HepG2 (cell line): Measurements from ENCODE around the gene PEX14.

ENCODE experiments used
- MAX ChIP-seq: IDR thresholded peaks from 2 replicates; pipeline ENCODE4 v1.6.1; 2012; ENCODE audit warnings: inconsistent platforms
- ZNF432 ChIP-seq: sonication (generic); formaldehyde crosslinking; IDR thresholded peaks from 2 replicates; pipeline ENCODE4 v1.5.0; 2020; ENCODE audit warnings: missing genetic modification reagents, mild to moderate bottlenecking, borderline replicate concordance
- TF ChIP-seq, protein P1 (sequence below): sonication (generic); formaldehyde crosslinking; IDR thresholded peaks from 2 replicates; pipeline ENCODE4 v1.4.0; 2020; ENCODE audit warnings: mild to moderate bottlenecking, missing genetic modification reagents
- TF ChIP-seq, protein P2 (sequence below): sonication (generic); formaldehyde crosslinking; IDR thresholded peaks from 2 replicates; pipeline ENCODE4 v1.5.1; 2020; ENCODE audit warnings: mild to moderate bottlenecking, missing genetic modification reagents, moderate library complexity
- TF ChIP-seq, protein P3 (sequence below), 2 experiments: IDR thresholded peaks; 2 replicates each; pipeline ENCODE4 v1.6.1; 2011 to 2012; ENCODE audit warnings: low read length in 2 of 2, borderline replicate concordance in 1 of 2, low read depth in 1 of 2, mild to moderate bottlenecking in 1 of 2, moderate library complexity in 1 of 2

DNA sequence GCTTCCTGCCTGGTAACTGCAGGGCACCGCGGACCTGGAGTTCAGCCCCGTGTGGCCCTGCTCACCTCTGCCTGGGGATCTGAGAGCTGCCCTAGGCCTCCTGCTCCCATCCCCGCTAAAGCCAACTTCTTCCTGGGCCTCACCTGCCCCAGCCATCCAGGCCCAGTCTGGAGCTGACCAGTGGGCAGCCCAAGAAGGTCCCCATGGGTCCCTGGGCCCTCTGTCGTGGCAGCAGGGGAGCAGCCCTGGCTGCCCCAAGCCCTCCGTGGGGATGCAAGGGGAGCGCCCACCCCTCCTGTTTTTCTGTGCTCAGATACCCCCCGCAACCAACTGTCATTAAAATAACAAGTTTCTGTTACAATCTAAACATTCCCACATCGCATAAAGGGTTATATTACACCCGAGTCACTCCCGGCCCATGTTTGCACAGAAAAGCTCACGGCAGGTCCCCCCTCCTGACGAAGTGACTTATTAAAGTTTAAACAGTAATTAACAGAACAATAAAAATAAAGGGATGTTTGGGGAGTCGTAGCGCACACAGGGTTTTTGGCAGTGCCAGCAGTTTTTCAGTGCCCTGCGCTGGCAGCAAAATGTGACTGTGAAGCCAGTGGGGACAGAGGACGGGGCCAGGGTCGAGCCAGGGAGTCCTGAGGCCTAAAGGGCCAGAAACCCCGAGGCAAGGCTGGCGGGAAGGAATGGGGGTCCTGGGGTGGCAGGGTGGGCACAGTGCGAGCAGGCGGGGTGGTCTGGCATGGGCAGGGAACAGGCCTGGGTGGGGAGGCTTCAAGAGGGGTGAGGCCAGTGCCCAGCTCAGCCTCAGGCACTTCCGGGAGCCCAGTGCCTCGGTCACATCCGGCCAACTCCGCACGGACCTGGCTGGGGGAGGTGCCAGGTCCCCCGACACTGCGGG, 200.2 kb downstream of the PEX14 start:
- no peak for TF ChIP-seq ZNF432 (CRISPR knock-in tag)
- TF ChIP-seq, protein P1, sequence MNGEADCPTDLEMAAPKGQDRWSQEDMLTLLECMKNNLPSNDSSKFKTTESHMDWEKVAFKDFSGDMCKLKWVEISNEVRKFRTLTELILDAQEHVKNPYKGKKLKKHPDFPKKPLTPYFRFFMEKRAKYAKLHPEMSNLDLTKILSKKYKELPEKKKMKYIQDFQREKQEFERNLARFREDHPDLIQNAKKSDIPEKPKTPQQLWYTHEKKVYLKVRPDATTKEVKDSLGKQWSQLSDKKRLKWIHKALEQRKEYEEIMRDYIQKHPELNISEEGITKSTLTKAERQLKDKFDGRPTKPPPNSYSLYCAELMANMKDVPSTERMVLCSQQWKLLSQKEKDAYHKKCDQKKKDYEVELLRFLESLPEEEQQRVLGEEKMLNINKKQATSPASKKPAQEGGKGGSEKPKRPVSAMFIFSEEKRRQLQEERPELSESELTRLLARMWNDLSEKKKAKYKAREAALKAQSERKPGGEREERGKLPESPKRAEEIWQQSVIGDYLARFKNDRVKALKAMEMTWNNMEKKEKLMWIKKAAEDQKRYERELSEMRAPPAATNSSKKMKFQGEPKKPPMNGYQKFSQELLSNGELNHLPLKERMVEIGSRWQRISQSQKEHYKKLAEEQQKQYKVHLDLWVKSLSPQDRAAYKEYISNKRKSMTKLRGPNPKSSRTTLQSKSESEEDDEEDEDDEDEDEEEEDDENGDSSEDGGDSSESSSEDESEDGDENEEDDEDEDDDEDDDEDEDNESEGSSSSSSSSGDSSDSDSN (CRISPR knock-in tag), result no peak
- no peak for TF ChIP-seq MAX
- TF ChIP-seq, protein P2, sequence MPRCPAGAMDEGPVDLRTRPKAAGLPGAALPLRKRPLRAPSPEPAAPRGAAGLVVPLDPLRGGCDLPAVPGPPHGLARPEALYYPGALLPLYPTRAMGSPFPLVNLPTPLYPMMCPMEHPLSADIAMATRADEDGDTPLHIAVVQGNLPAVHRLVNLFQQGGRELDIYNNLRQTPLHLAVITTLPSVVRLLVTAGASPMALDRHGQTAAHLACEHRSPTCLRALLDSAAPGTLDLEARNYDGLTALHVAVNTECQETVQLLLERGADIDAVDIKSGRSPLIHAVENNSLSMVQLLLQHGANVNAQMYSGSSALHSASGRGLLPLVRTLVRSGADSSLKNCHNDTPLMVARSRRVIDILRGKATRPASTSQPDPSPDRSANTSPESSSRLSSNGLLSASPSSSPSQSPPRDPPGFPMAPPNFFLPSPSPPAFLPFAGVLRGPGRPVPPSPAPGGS (CRISPR knock-in tag), result no peak
- TF ChIP-seq, protein P3, sequence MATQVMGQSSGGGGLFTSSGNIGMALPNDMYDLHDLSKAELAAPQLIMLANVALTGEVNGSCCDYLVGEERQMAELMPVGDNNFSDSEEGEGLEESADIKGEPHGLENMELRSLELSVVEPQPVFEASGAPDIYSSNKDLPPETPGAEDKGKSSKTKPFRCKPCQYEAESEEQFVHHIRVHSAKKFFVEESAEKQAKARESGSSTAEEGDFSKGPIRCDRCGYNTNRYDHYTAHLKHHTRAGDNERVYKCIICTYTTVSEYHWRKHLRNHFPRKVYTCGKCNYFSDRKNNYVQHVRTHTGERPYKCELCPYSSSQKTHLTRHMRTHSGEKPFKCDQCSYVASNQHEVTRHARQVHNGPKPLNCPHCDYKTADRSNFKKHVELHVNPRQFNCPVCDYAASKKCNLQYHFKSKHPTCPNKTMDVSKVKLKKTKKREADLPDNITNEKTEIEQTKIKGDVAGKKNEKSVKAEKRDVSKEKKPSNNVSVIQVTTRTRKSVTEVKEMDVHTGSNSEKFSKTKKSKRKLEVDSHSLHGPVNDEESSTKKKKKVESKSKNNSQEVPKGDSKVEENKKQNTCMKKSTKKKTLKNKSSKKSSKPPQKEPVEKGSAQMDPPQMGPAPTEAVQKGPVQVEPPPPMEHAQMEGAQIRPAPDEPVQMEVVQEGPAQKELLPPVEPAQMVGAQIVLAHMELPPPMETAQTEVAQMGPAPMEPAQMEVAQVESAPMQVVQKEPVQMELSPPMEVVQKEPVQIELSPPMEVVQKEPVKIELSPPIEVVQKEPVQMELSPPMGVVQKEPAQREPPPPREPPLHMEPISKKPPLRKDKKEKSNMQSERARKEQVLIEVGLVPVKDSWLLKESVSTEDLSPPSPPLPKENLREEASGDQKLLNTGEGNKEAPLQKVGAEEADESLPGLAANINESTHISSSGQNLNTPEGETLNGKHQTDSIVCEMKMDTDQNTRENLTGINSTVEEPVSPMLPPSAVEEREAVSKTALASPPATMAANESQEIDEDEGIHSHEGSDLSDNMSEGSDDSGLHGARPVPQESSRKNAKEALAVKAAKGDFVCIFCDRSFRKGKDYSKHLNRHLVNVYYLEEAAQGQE (IDR thresholded peaks at IDR 0.05; ENCODE audit: borderline replicate concordance in 1 of 2, low read depth in 1 of 2, low read length in 2 of 2), result no peak
